ENCODE measurements around the gene OR6C70.
"Not testable (repeated sequence)": the region's sequence is repeated elsewhere in the genome, so short reads cannot be mapped to it uniquely, and the experiment has no call there.

OR6C70 gene

GRCh38 chr12:55472264-55472663, 2.3 kb upstream of the OR6C70 start:
- H3K27ac ChIP-seq = no peak overlapping the region
- H3K9ac ChIP-seq = no peak overlapping the region
- H3K9me3 ChIP-seq (replicated peaks in 1 of 11) = no peaks in the 10 kb centered on the region
- peaks cover 3 to 23% (median 14%) of the 10 kb centered on the region in 10 experiments for H3K4me1 ChIP-seq
- TF ChIP-seq Cebpa-rat (IDR thresholded peaks at IDR 0.05) = no peak
- H3K4me3 ChIP-seq = no peak overlapping the region
- H3K4me2 ChIP-seq = no peak overlapping the region
- no peaks in the 10 kb centered on the region for H4K20me1 ChIP-seq
- no peaks in the 10 kb centered on the region for H3K36me3 ChIP-seq
- H3K27me3 ChIP-seq = no peaks in the 10 kb centered on the region

- Histone ChIP-seq H3K36me3 (no peaks in the 10 kb centered on the region), H4K20me1 (no peaks in the 10 kb centered on the region), H3K27ac (no peak overlapping the region), H3K9me3 (replicated peaks in 1 of 11) (peaks cover 0 to 9% (median 7%) of the 10 kb centered on the region in 11 experiments; a peak in 13 of 22 replicates), H3K4me1 (peaks cover 10 to 30% (median 19%) of the 10 kb centered on the region in 10 experiments), H3K4me2 (peak overlapping the region in 3 of 11 experiments; percentile 6 to 26 (median 20); a peak in 4 of 22 replicates), H3K9ac (no peak overlapping the region), H3K27me3 (no peaks in the 10 kb centered on the region), H3K4me3 (no peak overlapping the region)
- TF ChIP-seq Cebpa-rat (IDR thresholded peaks at IDR 0.05) = no peak
Measured at GRCh38 chr12:55469291-55469690, 647 bp downstream of the OR6C70 start.

- no peak overlapping the region for H3K4me3 ChIP-seq
- H3K9ac ChIP-seq = no peak overlapping the region
- no peaks in the 10 kb centered on the region for H4K20me1 ChIP-seq
- H3K27ac ChIP-seq = peak overlapping the region in 6 of 11 experiments; percentile 8 to 41 (median 32); a peak in 6 of 22 replicates
- H3K9me3 ChIP-seq (replicated peaks in 1 of 11) = peaks cover 0 to 11% (median 7%) of the 10 kb centered on the region in 11 experiments; a peak in 13 of 22 replicates
- TF ChIP-seq Cebpa-rat (IDR thresholded peaks at IDR 0.05) = no peak
- peaks cover 10 to 30% (median 19%) of the 10 kb centered on the region in 10 experiments for H3K4me1 ChIP-seq
- H3K4me2 ChIP-seq = peak overlapping the region in 9 of 11 experiments; percentile 11 to 72 (median 63); a peak in 15 of 22 replicates
- H3K27me3 ChIP-seq = no peaks in the 10 kb centered on the region
- no peaks in the 10 kb centered on the region for H3K36me3 ChIP-seq
Measured at GRCh38 chr12:55467836-55468235, 2.1 kb downstream of the OR6C70 start.

- Histone ChIP-seq H3K9me3 (replicated peaks in 1 of 11) (peaks cover 0 to 11% (median 7%) of the 10 kb centered on the region in 11 experiments; a peak in 13 of 22 replicates), H3K4me1 (peaks cover 10 to 30% (median 19%) of the 10 kb centered on the region in 10 experiments)
- not testable (repeated sequence) for H3K27ac ChIP-seq, H3K4me2 ChIP-seq, H3K27me3 ChIP-seq, H3K9ac ChIP-seq, H3K4me3 ChIP-seq, H4K20me1 ChIP-seq, H3K36me3 ChIP-seq
Measured at GRCh38 chr12:55464926-55465325, 5.0 kb downstream of the OR6C70 start.

GRCh38 chr12:55448825-55449224, 21.1 kb downstream of the OR6C70 start:
- no peaks in the 10 kb centered on the region for H3K36me3 ChIP-seq
- no peak overlapping the region for H3K27ac ChIP-seq
- H3K4me2 ChIP-seq = no peak overlapping the region
- H3K27me3 ChIP-seq = no peaks in the 10 kb centered on the region
- H4K20me1 ChIP-seq = no peaks in the 10 kb centered on the region
- H3K4me1 ChIP-seq = peaks cover 0 to 20% (median 6%) of the 10 kb centered on the region in 10 experiments; a peak in 10 of 20 replicates
- H3K4me3 ChIP-seq = no peak overlapping the region
- H3K9me3 ChIP-seq (replicated peaks in 1 of 11) = no peaks in the 10 kb centered on the region
- H3K9ac ChIP-seq = no peak overlapping the region
- no peak for TF ChIP-seq Cebpa-rat (IDR thresholded peaks at IDR 0.05)

- Histone ChIP-seq H3K4me2 (no peak overlapping the region), H3K27me3 (no peaks in the 10 kb centered on the region), H3K27ac (no peak overlapping the region), H4K20me1 (no peaks in the 10 kb centered on the region), H3K36me3 (no peaks in the 10 kb centered on the region), H3K4me1 (peaks cover 0 to 25% (median 10%) of the 10 kb centered on the region in 10 experiments; a peak in 10 of 20 replicates), H3K9me3 (replicated peaks in 1 of 11) (peaks cover 2 to 12% (median 9%) of the 10 kb centered on the region in 11 experiments; a peak in 19 of 22 replicates), H3K9ac (no peak overlapping the region), H3K4me3 (no peak overlapping the region)
- TF ChIP-seq Cebpa-rat (IDR thresholded peaks at IDR 0.05) = no peak
Measured at GRCh38 chr12:55446326-55446725, 23.6 kb downstream of the OR6C70 start.

- Histone ChIP-seq H3K27me3 (no peaks in the 10 kb centered on the region), H3K27ac (peak overlapping the region in 1 of 11 experiments; percentile 5; a peak in 2 of 22 replicates), H3K36me3 (no peaks in the 10 kb centered on the region), H3K4me3 (no peak overlapping the region), H3K4me2 (peak overlapping the region in 3 of 11 experiments; percentile 10 to 27 (median 13); a peak in 4 of 22 replicates), H3K9me3 (replicated peaks in 1 of 11) (peaks cover 12 to 22% (median 19%) of the 10 kb centered on the region in 11 experiments; a peak in 21 of 22 replicates), H4K20me1 (no peaks in the 10 kb centered on the region), H3K9ac (no peak overlapping the region), H3K4me1 (peaks cover 0 to 25% (median 10%) of the 10 kb centered on the region in 10 experiments; a peak in 10 of 20 replicates)
- no peak for TF ChIP-seq Cebpa-rat (IDR thresholded peaks at IDR 0.05)
Measured at GRCh38 chr12:55445357-55445756, 24.6 kb downstream of the OR6C70 start.

GRCh38 chr12:55443776-55444175, 26.2 kb downstream of the OR6C70 start, which contains the start of gene OR6C2:
Gene OR6C2, plus strand, starts transcription at chr12:55444076. Its CDS starts 8,138 bp downstream, at chr12:55452214.
- Histone ChIP-seq H3K4me2 (peak within 1 kb of the TSS in 8 of 11 experiments; percentile 2 to 43 (median 17); a peak in 10 of 22 replicates), H3K4me3 (no peak within 1 kb of the TSS), H4K20me1 (no peaks in the 10 kb centered on the region), H3K27ac (peak within 1 kb of the TSS in 1 of 11 experiments; percentile 5; a peak in 2 of 22 replicates), H3K36me3 (no peaks in the 10 kb centered on the region), H3K9me3 (replicated peaks in 1 of 11) (peaks cover 15 to 26% (median 22%) of the 10 kb centered on the region in 11 experiments; a peak in 21 of 22 replicates), H3K4me1 (peaks cover 0 to 25% (median 10%) of the 10 kb centered on the region in 10 experiments; a peak in 10 of 20 replicates), H3K27me3 (no peaks in the 10 kb centered on the region), H3K9ac (no peak within 1 kb of the TSS)
- no peak for TF ChIP-seq Cebpa-rat (IDR thresholded peaks at IDR 0.05)

- not testable (repeated sequence) for H3K36me3 ChIP-seq
Measured at GRCh38 chr12:55441233-55441632, 28.7 kb downstream of the OR6C70 start.

More at GRCh38 chr12:55441233-55441632, 28.7 kb downstream of the OR6C70 start:
- H3K4me3 ChIP-seq, H3K27ac ChIP-seq, H3K4me2 ChIP-seq, H4K20me1 ChIP-seq, H3K9ac ChIP-seq, H3K27me3 ChIP-seq: not testable (repeated sequence)
- H3K9me3 ChIP-seq (replicated peaks in 1 of 11) = peaks cover 15 to 26% (median 22%) of the 10 kb centered on the region in 11 experiments; a peak in 21 of 22 replicates
- peaks cover 0 to 25% (median 10%) of the 10 kb centered on the region in 10 experiments; a peak in 10 of 20 replicates for H3K4me1 ChIP-seq
